Neural progenitor cell (in vitro differentiated cells): ENCODE data around the gene DNAAF5. TPM values are rescaled to one million over a fixed set of nuclear protein-coding genes. Genes with fewer than 3 reads are reported as not detected.
"Not testable (repeated sequence)": the region's sequence is repeated elsewhere in the genome, so short reads cannot be mapped to it uniquely, and the experiment has no call there.

Experiments used
- DNase-seq: peaks from one replicate; pipeline ENCODE4 v3.0.0-alpha.2; 2016; ENCODE audit warnings: low spot score
- H2AFZ ChIP-seq: fragments of 200-600 bp; sonication (generic); replicated peaks from 2 replicates; pipeline ENCODE4 v1.6.1; 2016; ENCODE audit warnings: antibody characterized with exemption
- H3F3A ChIP-seq: fragments of 200-600 bp; sonication (generic); 2 replicates; pipeline ENCODE4 v1.6.1; 2016; ENCODE audit warnings: antibody characterized with exemption, low read depth
- H3K27ac ChIP-seq: fragments of 200-600 bp; sonication (generic); 2 replicates; pipeline ENCODE4 v1.5.1; 2016; ENCODE audit warnings: mild to moderate bottlenecking
- H3K27me3 ChIP-seq: fragments of 200-600 bp; sonication (generic); 2 replicates; pipeline ENCODE4 v1.6.1; 2016; ENCODE audit warnings: mild to moderate bottlenecking, moderate library complexity
- H3K36me3 ChIP-seq: fragments of 200-600 bp; sonication (generic); 2 replicates; pipeline ENCODE4 v1.5.1; 2016
- H3K4me1 ChIP-seq: fragments of 200-600 bp; sonication (generic); 2 replicates; pipeline ENCODE4 v1.6.1; 2016; ENCODE audit warnings: mixed run types
- H3K4me2 ChIP-seq: fragments of 200-600 bp; sonication (generic); 2 replicates; pipeline ENCODE4 v1.6.1; 2016
- H3K4me3 ChIP-seq: fragments of 200-600 bp; sonication (generic); 2 replicates; pipeline ENCODE4 v1.5.1; 2016
- H3K79me2 ChIP-seq: fragments of 200-600 bp; sonication (generic); 2 replicates; pipeline ENCODE4 v1.6.1; 2016; ENCODE audit warnings: low read depth
- H3K9ac ChIP-seq: fragments of 200-600 bp; sonication (generic); 2 replicates; pipeline ENCODE4 v1.6.1; 2016
- H3K9me3 ChIP-seq: fragments of 200-600 bp; sonication (generic); 2 replicates; pipeline ENCODE4 v1.5.1; 2016; ENCODE audit warnings: low read depth
- H4K20me1 ChIP-seq: fragments of 200-600 bp; sonication (generic); 2 replicates; pipeline ENCODE4 v1.6.1; 2016; ENCODE audit warnings: low read depth
- H3K27ac Mint-ChIP-seq: 3 replicates; pipeline ENCODE4 v1.8.0; 2021; ENCODE audit warnings: mixed read lengths
- H3K27me3 Mint-ChIP-seq: 2 replicates; pipeline ENCODE4 v1.8.0; 2022; ENCODE audit warnings: low read depth, mild to moderate bottlenecking, inconsistent platforms, moderate library complexity, mixed read lengths; ENCODE audit not compliant: insufficient read depth
- H3K36me3 Mint-ChIP-seq: 3 replicates; pipeline ENCODE4 v1.8.0; 2021; ENCODE audit warnings: mixed read lengths
- H3K4me1 Mint-ChIP-seq: 3 replicates; pipeline ENCODE4 v1.8.0; 2021; ENCODE audit warnings: mixed read lengths
- H3K4me3 Mint-ChIP-seq: 3 replicates; pipeline ENCODE4 v1.8.0; 2021; ENCODE audit warnings: mild to moderate bottlenecking, moderate library complexity, mixed read lengths
- H3K9me3 Mint-ChIP-seq: 3 replicates; pipeline ENCODE4 v1.8.0; 2020; ENCODE audit warnings: mixed read lengths
- EZH2 ChIP-seq: fragments of 200-600 bp; sonication (generic); IDR thresholded peaks from 2 replicates; pipeline ENCODE4 v1.6.1; 2017; ENCODE audit warnings: antibody characterized with exemption, mild to moderate bottlenecking, moderate library complexity
- EZH2phosphoT487 ChIP-seq: fragments of 200-600 bp; sonication (generic); IDR thresholded peaks from 2 replicates; pipeline ENCODE4 v1.6.1; 2017; ENCODE audit warnings: antibody characterized with exemption
- total RNA-seq: library from RNA; depleted of rRNA; stranded (reverse); fragments of >200 nt; gene quantifications from 2 replicates; pipeline ENCODE4 v1.2.3, GENCODE V29; 2015; ENCODE audit warnings: low replicate concordance
- TF ChIP-seq, protein P1 (sequence below): fragments of 200-600 bp; sonication (generic); IDR thresholded peaks from 2 replicates; pipeline ENCODE4 v1.5.1; 2017; ENCODE audit warnings: antibody characterized with exemption, mild to moderate bottlenecking

The DNAAF5 gene
- total RNA-seq, 1 donor from 2014 or later, result 23.5 TPM

DNA sequence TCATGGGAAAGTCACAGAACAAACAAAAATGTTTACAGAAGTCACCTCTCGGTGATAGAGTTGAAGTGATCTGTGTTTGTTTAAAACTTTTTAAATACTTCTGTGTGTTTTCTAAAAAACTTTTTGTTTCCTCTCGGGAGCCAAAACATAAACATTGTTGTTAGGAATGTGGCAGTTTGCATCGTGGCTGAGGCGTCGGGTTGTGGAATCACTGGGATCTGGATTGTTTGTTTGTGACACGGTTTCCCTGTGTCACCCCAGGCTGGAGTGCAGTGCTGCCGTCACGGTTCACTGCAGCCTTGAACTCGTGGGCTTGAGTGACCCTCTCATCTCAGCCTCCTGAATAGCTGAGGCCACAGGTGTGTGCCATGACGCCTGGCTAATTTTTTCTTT lies 76.7 kb downstream of the DNAAF5 start:
- H3K4me1 Mint-ChIP-seq, result peaks cover 3% of the 10 kb centered on the region
- no peak overlapping the region for H3K27ac Mint-ChIP-seq
- Histone ChIP-seq H2AFZ (no peak overlapping the region), H3K9ac (no peak overlapping the region), H4K20me1 (no peaks in the 10 kb centered on the region), H3K27me3 (no peaks in the 10 kb centered on the region), H3K9me3 (no peaks in the 10 kb centered on the region), H3K27ac (no peak overlapping the region), H3K4me2 (no peak overlapping the region), H3K4me3 (no peak overlapping the region), H3K36me3 (no peaks in the 10 kb centered on the region), H3K4me1 (peaks cover 3% of the 10 kb centered on the region), H3K79me2 (no peaks in the 10 kb centered on the region), H3F3A (no peaks in the 10 kb centered on the region)
- TF ChIP-seq EZH2phosphoT487 (no peak), EZH2 (no peak)
- TF ChIP-seq, protein P1, sequence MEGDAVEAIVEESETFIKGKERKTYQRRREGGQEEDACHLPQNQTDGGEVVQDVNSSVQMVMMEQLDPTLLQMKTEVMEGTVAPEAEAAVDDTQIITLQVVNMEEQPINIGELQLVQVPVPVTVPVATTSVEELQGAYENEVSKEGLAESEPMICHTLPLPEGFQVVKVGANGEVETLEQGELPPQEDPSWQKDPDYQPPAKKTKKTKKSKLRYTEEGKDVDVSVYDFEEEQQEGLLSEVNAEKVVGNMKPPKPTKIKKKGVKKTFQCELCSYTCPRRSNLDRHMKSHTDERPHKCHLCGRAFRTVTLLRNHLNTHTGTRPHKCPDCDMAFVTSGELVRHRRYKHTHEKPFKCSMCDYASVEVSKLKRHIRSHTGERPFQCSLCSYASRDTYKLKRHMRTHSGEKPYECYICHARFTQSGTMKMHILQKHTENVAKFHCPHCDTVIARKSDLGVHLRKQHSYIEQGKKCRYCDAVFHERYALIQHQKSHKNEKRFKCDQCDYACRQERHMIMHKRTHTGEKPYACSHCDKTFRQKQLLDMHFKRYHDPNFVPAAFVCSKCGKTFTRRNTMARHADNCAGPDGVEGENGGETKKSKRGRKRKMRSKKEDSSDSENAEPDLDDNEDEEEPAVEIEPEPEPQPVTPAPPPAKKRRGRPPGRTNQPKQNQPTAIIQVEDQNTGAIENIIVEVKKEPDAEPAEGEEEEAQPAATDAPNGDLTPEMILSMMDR, result no peak
- H3K9me3 Mint-ChIP-seq, result peaks cover 7% of the 10 kb centered on the region
- H3K36me3 Mint-ChIP-seq, result peaks cover 5% of the 10 kb centered on the region
- no peak overlapping the region for H3K4me3 Mint-ChIP-seq
- no peak for DNase-seq
- no peaks in the 10 kb centered on the region for H3K27me3 Mint-ChIP-seq

DNA sequence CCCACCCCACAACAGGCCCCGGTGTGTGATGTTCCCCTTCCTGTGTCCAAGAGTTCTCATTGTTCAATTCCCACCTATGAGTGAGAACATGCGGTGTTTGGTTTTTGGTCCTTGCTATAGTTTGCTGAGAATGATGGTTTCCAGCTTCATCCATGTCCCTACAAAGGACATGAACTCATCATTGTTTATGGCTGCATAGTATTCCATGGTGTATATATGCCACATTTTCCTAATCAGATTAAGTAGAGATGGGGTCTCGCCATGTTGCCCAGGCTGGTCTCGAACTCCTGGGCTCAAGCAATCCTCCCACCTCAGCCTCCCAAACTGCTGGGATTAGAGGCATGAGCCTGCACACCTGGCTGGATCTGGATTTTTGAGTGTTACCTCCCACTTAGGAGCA lies 77.3 kb downstream of the DNAAF5 start:
- not testable (repeated sequence) for H3K9me3 Mint-ChIP-seq, DNase-seq, H3K27me3 Mint-ChIP-seq, H3K9me3 ChIP-seq, H3K36me3 ChIP-seq, H3F3A ChIP-seq, H3K27me3 ChIP-seq, H3K4me1 Mint-ChIP-seq, H3K4me3 Mint-ChIP-seq, H3K79me2 ChIP-seq, H4K20me1 ChIP-seq, H3K4me3 ChIP-seq, H3K9ac ChIP-seq, H2AFZ ChIP-seq, H3K36me3 Mint-ChIP-seq, H3K27ac Mint-ChIP-seq, H3K4me2 ChIP-seq, H3K4me1 ChIP-seq, H3K27ac ChIP-seq

DNA sequence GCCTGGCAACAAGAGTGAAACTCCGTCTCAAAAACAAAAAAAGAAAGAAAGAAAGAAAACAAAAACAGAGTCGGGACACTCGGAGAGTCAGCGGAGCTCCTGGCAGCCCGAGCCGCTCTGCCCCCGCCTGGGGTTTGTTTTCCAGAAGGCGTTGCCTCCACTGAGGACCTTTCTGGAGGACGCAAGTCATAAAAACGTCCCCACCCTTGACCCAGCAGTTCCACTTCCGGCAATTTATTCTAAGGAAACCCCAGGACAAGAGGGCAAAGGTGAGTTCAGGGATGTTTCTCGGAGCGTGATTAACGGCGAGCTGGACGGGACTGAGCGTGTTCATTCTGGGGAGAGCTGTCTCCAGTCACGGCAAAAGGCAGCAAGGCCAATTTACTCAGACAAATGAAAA lies 78.8 kb downstream of the DNAAF5 start:
- peaks cover 3% of the 10 kb centered on the region for H3K4me1 Mint-ChIP-seq
- no peaks in the 10 kb centered on the region for H3K36me3 Mint-ChIP-seq
- Histone ChIP-seq H3K79me2 (no peaks in the 10 kb centered on the region), H3K9ac (no peak overlapping the region), H2AFZ (no peak overlapping the region), H3K4me1 (peaks cover 3% of the 10 kb centered on the region), H3K9me3 (no peaks in the 10 kb centered on the region), H4K20me1 (no peaks in the 10 kb centered on the region), H3F3A (no peaks in the 10 kb centered on the region), H3K4me3 (no peak overlapping the region), H3K27me3 (no peaks in the 10 kb centered on the region), H3K4me2 (no peak overlapping the region), H3K27ac (no peak overlapping the region), H3K36me3 (no peaks in the 10 kb centered on the region)
- H3K4me3 Mint-ChIP-seq, result no peak overlapping the region
- DNase-seq, result no peak
- peaks cover 5% of the 10 kb centered on the region for H3K9me3 Mint-ChIP-seq
- H3K27me3 Mint-ChIP-seq, result no peaks in the 10 kb centered on the region
- H3K27ac Mint-ChIP-seq, result no peak overlapping the region
- TF ChIP-seq EZH2phosphoT487 (no peak), EZH2 (no peak)
- TF ChIP-seq, protein P1, result no peak

DNA sequence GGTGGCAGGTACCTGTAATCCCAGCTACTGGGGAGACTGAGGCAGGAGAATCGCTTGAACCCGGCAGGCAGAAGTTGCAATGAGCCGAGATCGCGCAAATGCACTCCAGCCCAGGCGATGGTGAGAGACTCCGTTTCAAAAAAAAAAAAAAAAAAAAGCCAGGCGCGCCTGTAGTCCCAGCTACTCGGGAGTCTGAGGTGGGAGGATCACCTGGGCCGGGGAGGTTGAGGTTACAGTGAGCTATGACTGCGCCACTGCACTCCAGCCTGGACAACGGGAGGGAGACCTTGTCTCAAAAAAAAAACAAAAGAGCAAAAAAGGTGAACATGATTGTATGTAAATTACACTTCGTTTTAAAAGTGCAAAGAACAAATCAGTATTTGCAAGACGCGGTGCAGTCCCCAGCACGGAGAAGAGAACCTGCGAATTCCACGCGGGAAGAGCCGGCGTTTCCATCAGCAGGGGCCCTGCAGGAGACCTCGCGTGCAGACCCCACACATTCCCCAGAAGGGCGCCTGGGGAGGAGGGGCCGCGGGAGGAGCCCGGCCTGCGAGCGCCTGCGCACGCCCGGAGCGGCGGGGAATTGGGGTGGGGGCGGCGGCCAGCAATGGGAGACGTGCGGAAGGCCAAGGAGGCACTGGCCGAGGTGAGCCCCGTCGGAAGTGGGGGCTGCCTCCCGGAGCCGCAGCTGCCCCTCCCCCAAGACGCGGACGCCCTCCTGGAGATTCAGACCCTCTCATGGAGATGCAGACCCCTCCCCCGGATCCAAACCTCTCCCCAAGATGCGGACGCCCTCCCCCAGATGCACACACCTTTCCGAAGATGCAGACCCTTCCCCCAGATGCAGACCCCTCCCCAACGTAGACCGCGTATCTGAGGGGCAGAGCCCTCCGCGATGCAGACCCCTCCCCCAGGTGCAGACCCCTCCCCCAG lies 89.1 kb downstream of the DNAAF5 start:
- Histone ChIP-seq H3K4me2 (peak overlapping the region; percentile 70), H3F3A (peaks cover 24% of the 10 kb centered on the region), H3K79me2 (peaks cover 39% of the 10 kb centered on the region), H3K36me3 (peaks cover 4% of the 10 kb centered on the region), H3K9ac (no peak overlapping the region), H3K4me1 (peaks cover 14% of the 10 kb centered on the region), H3K4me3 (peak overlapping the region; percentile 82), H3K27me3 (no peaks in the 10 kb centered on the region), H2AFZ (peak overlapping the region; percentile 27), H3K27ac (no peak overlapping the region), H4K20me1 (peaks cover 37% of the 10 kb centered on the region), H3K9me3 (no peaks in the 10 kb centered on the region)
- H3K27ac Mint-ChIP-seq, result peak overlapping the region; percentile 36
- peaks cover 13% of the 10 kb centered on the region for H3K27me3 Mint-ChIP-seq
- peak; percentile 93 for DNase-seq
- H3K9me3 Mint-ChIP-seq, result peaks cover 4% of the 10 kb centered on the region
- peaks cover 5% of the 10 kb centered on the region for H3K36me3 Mint-ChIP-seq
- TF ChIP-seq, protein P1, result no peak
- peak; percentile 31 for TF ChIP-seq EZH2
- TF ChIP-seq EZH2phosphoT487, result no peak
- peak overlapping the region; percentile 84 for H3K4me3 Mint-ChIP-seq
- H3K4me1 Mint-ChIP-seq, result peaks cover 32% of the 10 kb centered on the region
